SH-SY5Y (cell line): ENCODE data around the gene LHX4.

ENCODE experiments used
- GATA2 ChIP-seq: IDR thresholded peaks from 2 replicates; pipeline ENCODE4 v1.6.1; 2011; ENCODE audit warnings: mild to moderate bottlenecking, low read depth, low read length
- GATA3 ChIP-seq: IDR thresholded peaks from 2 replicates; pipeline ENCODE4 v1.6.1; 2011; ENCODE audit warnings: low read depth, mild to moderate bottlenecking, low read length, moderate library complexity

DNA sequence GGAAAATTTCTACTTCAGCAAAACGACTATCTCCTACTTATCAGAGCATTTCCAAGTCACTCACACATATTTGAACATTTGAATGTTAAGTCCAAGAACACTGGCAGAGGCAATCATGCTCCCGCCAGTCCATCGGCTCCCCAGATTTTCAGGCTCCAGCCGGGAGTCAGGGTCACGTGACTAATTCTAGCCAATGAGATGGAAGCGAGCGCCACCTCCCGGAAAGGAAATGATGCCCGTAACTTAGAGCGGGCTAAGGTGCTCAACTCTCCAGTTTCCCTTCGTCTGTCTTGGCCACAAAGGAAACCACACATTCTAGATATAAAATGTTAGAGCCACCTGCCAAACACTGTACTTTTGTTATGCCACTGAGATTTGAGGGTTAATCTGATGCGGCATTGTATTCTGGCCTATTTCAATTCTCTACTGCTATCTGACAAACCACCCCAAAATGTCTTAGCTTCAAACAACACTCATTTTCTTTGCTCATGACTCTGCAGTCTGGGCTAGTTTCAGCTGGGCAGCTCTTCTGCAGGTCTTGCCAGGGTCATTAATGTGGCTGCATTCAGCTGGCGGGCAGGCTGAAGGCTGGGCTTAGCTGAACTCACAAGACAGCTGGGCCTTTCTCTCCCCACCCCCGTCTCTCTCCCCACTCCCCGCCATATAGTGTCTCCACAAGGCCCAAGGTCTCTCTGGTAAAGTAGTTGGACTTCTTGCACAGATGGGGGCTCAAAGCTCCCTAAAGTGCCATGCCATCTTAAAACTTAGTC, 16.5 kb upstream of the LHX4 start:
- TF ChIP-seq GATA2: no peak
- no peak for TF ChIP-seq GATA3
